NOMO-1 treated with DMSO at 0.1 percent for 48 hours (cell line): ENCODE data around the gene SRPK2.

Experiments used
- DNase-seq: peaks from one replicate; lab custom pipeline; 2025; ENCODE audit not compliant: unreplicated experiment; lab: John Stamatoyannopoulos, UW

Gene SRPK2

GRCh38 chr7:105149827-105150226, 238.9 kb downstream of the SRPK2 start:
- DNase-seq: peak; percentile 3

- DNase-seq: no peak
Measured at GRCh38 chr7:105141068-105141467, 247.7 kb downstream of the SRPK2 start.

- DNase-seq: no peak
Measured at GRCh38 chr7:105139381-105139780, 249.3 kb downstream of the SRPK2 start.

- DNase-seq: no peak
Measured at GRCh38 chr7:105137898-105138297, 250.8 kb downstream of the SRPK2 start.

- DNase-seq: no peak
Measured at GRCh38 chr7:105136221-105136620, 252.5 kb downstream of the SRPK2 start.

GRCh38 chr7:105133986-105134655, 254.6 kb downstream of the SRPK2 start:
- DNase-seq: no peak

GRCh38 chr7:105133358-105133757, 255.4 kb downstream of the SRPK2 start:
- DNase-seq: no peak

- DNase-seq: no peak
Measured at GRCh38 chr7:105132835-105133234, 255.9 kb downstream of the SRPK2 start.

GRCh38 chr7:105132335-105132734, 256.4 kb downstream of the SRPK2 start:
- DNase-seq: no peak

GRCh38 chr7:105131890-105132289, 256.8 kb downstream of the SRPK2 start:
- no peak for DNase-seq

- DNase-seq: no peak
Measured at GRCh38 chr7:105131033-105131656, 257.6 kb downstream of the SRPK2 start.

- DNase-seq: no peak
Measured at GRCh38 chr7:105130580-105130979, 258.1 kb downstream of the SRPK2 start.

- DNase-seq: no peak
Measured at GRCh38 chr7:105130048-105130447, 258.7 kb downstream of the SRPK2 start.

GRCh38 chr7:105127179-105127578, 261.5 kb downstream of the SRPK2 start:
- no peak for DNase-seq

- no peak for DNase-seq
Measured at GRCh38 chr7:105126436-105126975, 262.2 kb downstream of the SRPK2 start.

- no peak for DNase-seq
Measured at GRCh38 chr7:105125745-105126144, 263.0 kb downstream of the SRPK2 start.

- DNase-seq: no peak
Measured at GRCh38 chr7:105122619-105123018, 266.1 kb downstream of the SRPK2 start.

- peak; percentile 4 for DNase-seq
Measured at GRCh38 chr7:105118612-105119600, 269.8 kb downstream of the SRPK2 start.

- no peak for DNase-seq
Measured at GRCh38 chr7:105112440-105113418, 276.0 kb downstream of the SRPK2 start.

GRCh38 chr7:105107458-105107857, 281.3 kb downstream of the SRPK2 start:
- no peak for DNase-seq
